ENCODE measurements around the gene CTSC. TPM values are rescaled to one million over a fixed set of nuclear protein-coding genes. Genes with fewer than 3 reads are reported as not detected.

Gene CTSC
- total and polyA plus RNA-seq, 2 donors (not counting 1 experiment from before 2014, with no cell fraction given) = 18.7 to 18.8 TPM

DNA sequence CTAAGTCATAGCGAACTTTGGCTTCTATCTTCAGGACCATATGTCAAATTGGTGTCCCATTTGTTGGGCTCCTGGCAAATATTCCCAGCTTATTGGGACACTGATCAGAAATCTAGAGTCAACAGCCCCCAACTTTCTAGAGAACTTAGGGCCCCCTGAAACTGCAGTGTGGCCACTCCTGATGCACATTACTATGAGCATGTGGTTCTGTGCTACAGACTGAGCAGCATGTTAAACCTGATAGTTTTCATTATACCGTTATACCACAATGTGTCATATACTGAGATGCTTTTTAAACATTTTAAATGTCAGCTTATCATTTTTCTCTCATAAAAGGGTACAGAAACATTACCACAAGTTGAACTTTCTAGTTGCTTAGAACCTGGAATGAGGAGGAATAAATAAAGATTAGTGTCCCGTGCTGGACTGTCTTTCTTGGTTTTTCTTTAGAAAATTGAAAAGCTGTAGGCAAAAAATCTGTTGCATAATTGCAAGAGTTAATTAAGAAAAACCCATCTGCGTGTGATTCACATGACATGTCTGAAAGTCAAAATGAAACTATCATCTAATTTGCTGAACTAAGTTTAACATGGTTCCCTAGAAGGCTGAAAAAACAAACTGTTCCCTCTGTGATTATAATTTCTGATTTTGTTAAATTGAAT, 16.4 kb upstream of the CTSC start:
- TF ChIP-seq, protein P1, sequence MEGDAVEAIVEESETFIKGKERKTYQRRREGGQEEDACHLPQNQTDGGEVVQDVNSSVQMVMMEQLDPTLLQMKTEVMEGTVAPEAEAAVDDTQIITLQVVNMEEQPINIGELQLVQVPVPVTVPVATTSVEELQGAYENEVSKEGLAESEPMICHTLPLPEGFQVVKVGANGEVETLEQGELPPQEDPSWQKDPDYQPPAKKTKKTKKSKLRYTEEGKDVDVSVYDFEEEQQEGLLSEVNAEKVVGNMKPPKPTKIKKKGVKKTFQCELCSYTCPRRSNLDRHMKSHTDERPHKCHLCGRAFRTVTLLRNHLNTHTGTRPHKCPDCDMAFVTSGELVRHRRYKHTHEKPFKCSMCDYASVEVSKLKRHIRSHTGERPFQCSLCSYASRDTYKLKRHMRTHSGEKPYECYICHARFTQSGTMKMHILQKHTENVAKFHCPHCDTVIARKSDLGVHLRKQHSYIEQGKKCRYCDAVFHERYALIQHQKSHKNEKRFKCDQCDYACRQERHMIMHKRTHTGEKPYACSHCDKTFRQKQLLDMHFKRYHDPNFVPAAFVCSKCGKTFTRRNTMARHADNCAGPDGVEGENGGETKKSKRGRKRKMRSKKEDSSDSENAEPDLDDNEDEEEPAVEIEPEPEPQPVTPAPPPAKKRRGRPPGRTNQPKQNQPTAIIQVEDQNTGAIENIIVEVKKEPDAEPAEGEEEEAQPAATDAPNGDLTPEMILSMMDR (IDR thresholded peaks at IDR 0.05) = no peak
- no peak for TF ChIP-seq EZH2 (IDR thresholded peaks at IDR 0.05; ENCODE audit: borderline replicate concordance, insufficient read depth, low read depth, low read length, poor library complexity, severe bottlenecking)
- ATAC-seq (ENCODE audit: low read depth) (no peak), DNase-seq (peak; percentile 16)
- Histone ChIP-seq H3K9ac (ENCODE audit: low read length) (no peak overlapping the region), H3K4me1 (ENCODE audit: control insufficient read depth in 2 of 2, insufficient read depth in 2 of 2, low read length in 2 of 2) (peaks cover 0 to 4% of the 10 kb centered on the region in 2 donors), H3K27ac (ENCODE audit: low read length in 2 of 2) (peak overlapping the region in 1 of 2 donors; percentile 27), H3K27me3 (replicated peaks in 1 of 4; ENCODE audit: control extremely low read depth in 1 of 4, control insufficient read depth in 3 of 4, insufficient read depth in 4 of 4, low read length in 3 of 4) (no peaks in the 10 kb centered on the region), H3K4me2 (replicated peaks; ENCODE audit: low read depth, low read length, poor library complexity, severe bottlenecking) (no peak overlapping the region), H3K4me3 (ENCODE audit: control extremely low read depth in 1 of 5, extremely low read depth in 1 of 5, insufficient read depth in 1 of 5, low read depth in 2 of 5, low read length in 4 of 5) (no peak overlapping the region), H3K79me2 (ENCODE audit: control insufficient read depth, insufficient read depth, low read length) (no peaks in the 10 kb centered on the region), H2AFZ (ENCODE audit: insufficient read depth, low read depth, low read length, poor library complexity, severe bottlenecking) (no peak overlapping the region), H3K9me3 (ENCODE audit: control extremely low read depth in 1 of 3, control insufficient read depth in 2 of 3, insufficient read depth in 1 of 3, low read length in 2 of 3) (no peaks in the 10 kb centered on the region), H4K20me1 (ENCODE audit: control insufficient read depth, insufficient read depth, low read length, poor library complexity, severe bottlenecking) (no peaks in the 10 kb centered on the region), H3K36me3 (replicated peaks in 1 of 2; ENCODE audit: control extremely low read depth in 1 of 2, control insufficient read depth in 1 of 2, extremely low read depth in 1 of 2, insufficient read depth in 2 of 2, low read length in 1 of 2) (no peaks in the 10 kb centered on the region)
- Mint-ChIP-seq H3K4me3 (peak overlapping the region; percentile 27), H3K27me3 (no peaks in the 10 kb centered on the region), H3K27ac (peak overlapping the region; percentile 35), H3K4me1 (peaks cover 25% of the 10 kb centered on the region), H3K9me3 (ENCODE audit: insufficient read depth) (no peaks in the 10 kb centered on the region)
- ChIA-PET POLR2A (no interaction called here), CTCF (interaction anchor here (1.2 kb wide), 1 partner anchor 24 kb away, joined by 8 read pairs; no protein-coding TSS in a partner anchor)
- intact Hi-C loops (cut with micrococcal nuclease) = loop anchor here (2.0 kb wide), 1 partner anchor 15 kb away; no protein-coding TSS in a partner anchor
- WGBS (ENCODE audit: insufficient coverage) = no CpG with 5 or more reads among the region's 4 CpGs

- Histone ChIP-seq H3K9ac (ENCODE audit: low read length) (no peak overlapping the region), H3K36me3 (replicated peaks in 1 of 2; ENCODE audit: control extremely low read depth in 1 of 2, control insufficient read depth in 1 of 2, extremely low read depth in 1 of 2, insufficient read depth in 2 of 2, low read length in 1 of 2) (no peaks in the 10 kb centered on the region), H4K20me1 (ENCODE audit: control insufficient read depth, insufficient read depth, low read length, poor library complexity, severe bottlenecking) (no peaks in the 10 kb centered on the region), H3K4me1 (ENCODE audit: control insufficient read depth in 2 of 2, insufficient read depth in 2 of 2, low read length in 2 of 2) (peaks cover 0 to 4% of the 10 kb centered on the region in 2 donors), H3K27me3 (replicated peaks in 1 of 4; ENCODE audit: control extremely low read depth in 1 of 4, control insufficient read depth in 3 of 4, insufficient read depth in 4 of 4, low read length in 3 of 4) (no peaks in the 10 kb centered on the region), H3K27ac (ENCODE audit: low read length in 2 of 2) (no peak overlapping the region), H3K4me3 (ENCODE audit: control extremely low read depth in 1 of 5, extremely low read depth in 1 of 5, insufficient read depth in 1 of 5, low read depth in 2 of 5, low read length in 4 of 5) (no peak overlapping the region), H3K79me2 (ENCODE audit: control insufficient read depth, insufficient read depth, low read length) (no peaks in the 10 kb centered on the region), H3K9me3 (ENCODE audit: control extremely low read depth in 1 of 3, control insufficient read depth in 2 of 3, insufficient read depth in 1 of 3, low read length in 2 of 3) (no peaks in the 10 kb centered on the region), H3K4me2 (replicated peaks; ENCODE audit: low read depth, low read length, poor library complexity, severe bottlenecking) (no peak overlapping the region), H2AFZ (ENCODE audit: insufficient read depth, low read depth, low read length, poor library complexity, severe bottlenecking) (no peak overlapping the region)
- no peak for ATAC-seq (ENCODE audit: low read depth)
- WGBS (ENCODE audit: insufficient coverage) = no CpG with 5 or more reads among the region's 3 CpGs
- Mint-ChIP-seq H3K4me1 (peaks cover 25% of the 10 kb centered on the region), H3K27ac (peak overlapping the region; percentile 16), H3K27me3 (no peaks in the 10 kb centered on the region), H3K9me3 (ENCODE audit: insufficient read depth) (no peaks in the 10 kb centered on the region), H3K4me3 (peak overlapping the region; percentile 2)
- intact Hi-C loops (cut with micrococcal nuclease) = no loop called here
- DNase-seq = no peak
- POLR2A ChIA-PET = no interaction called here
- no peak for TF ChIP-seq EZH2 (IDR thresholded peaks at IDR 0.05; ENCODE audit: borderline replicate concordance, insufficient read depth, low read depth, low read length, poor library complexity, severe bottlenecking)
- TF ChIP-seq, protein P1 (IDR thresholded peaks at IDR 0.05) = no peak
- CTCF ChIA-PET = no interaction called here
Measured at GRCh38 chr11:88353386-88353785, 15.8 kb upstream of the CTSC start.
